Ascending aorta (tissue), 2 donors: ENCODE results near the gene TAMALIN. TPM values are rescaled to one million over a fixed set of nuclear protein-coding genes. Genes with fewer than 3 reads are reported as not detected.

Experiments
- DNase-seq, 2 donors: peaks; one replicate each; pipeline ENCODE4 v3.0.0-alpha.2; 2019; ENCODE audit warnings: low spot score in 2 of 2
- H3K27ac ChIP-seq, 2 donors: fragments of 200-600 bp; sonication (generic); one replicate each; pipeline ENCODE4 v1.5.1; 2016 to 2017; ENCODE audit warnings: mild to moderate bottlenecking in 1 of 2
- H3K27me3 ChIP-seq: fragments of 200-600 bp; sonication (generic); one replicate; pipeline ENCODE4 v1.5.1; 2017
- H3K36me3 ChIP-seq, 2 donors: fragments of 200-600 bp; sonication (generic); one replicate each; pipeline ENCODE4 v1.5.1; 2016
- H3K4me1 ChIP-seq, 2 donors: fragments of 200-600 bp; sonication (generic); one replicate each; pipeline ENCODE4 v1.5.1; 2016 to 2017; ENCODE audit warnings: mild to moderate bottlenecking in 1 of 2
- H3K4me3 ChIP-seq, 2 donors: fragments of 200-600 bp; sonication (generic); one replicate each; pipeline ENCODE4 v1.5.1; 2016 to 2017; ENCODE audit warnings: mild to moderate bottlenecking in 1 of 2
- H3K9me3 ChIP-seq, 2 donors: fragments of 200-600 bp; sonication (generic); one replicate each; pipeline ENCODE4 v1.5.1; 2016
- CTCF ChIP-seq, 3 experiments: fragments of 200-600 bp in 2 of 3; fragments of 450-650 bp in 1 of 3; sonication (generic) in 2 of 3; IDR thresholded peaks; one replicate each; pipeline ENCODE4 v1.5.1; 2016 to 2019; ENCODE audit warnings: antibody characterized with exemption in 3 of 3, mild to moderate bottlenecking in 1 of 3, moderate library complexity in 1 of 3
- intact Hi-C: fragments of 100-400 bp; cut with DNase I; formaldehyde crosslinking; loops from one replicate; pipeline ENCODE4 v1.15.1; 2023
- total RNA-seq: library from RNA; depleted of rRNA; stranded (reverse); fragments of >200 nt; gene quantifications from one replicate; pipeline ENCODE4 v1.1.0, GENCODE V29; 2016

TAMALIN gene
- total RNA-seq, 1 donor from 2014 or later = 32.6 TPM

DNA sequence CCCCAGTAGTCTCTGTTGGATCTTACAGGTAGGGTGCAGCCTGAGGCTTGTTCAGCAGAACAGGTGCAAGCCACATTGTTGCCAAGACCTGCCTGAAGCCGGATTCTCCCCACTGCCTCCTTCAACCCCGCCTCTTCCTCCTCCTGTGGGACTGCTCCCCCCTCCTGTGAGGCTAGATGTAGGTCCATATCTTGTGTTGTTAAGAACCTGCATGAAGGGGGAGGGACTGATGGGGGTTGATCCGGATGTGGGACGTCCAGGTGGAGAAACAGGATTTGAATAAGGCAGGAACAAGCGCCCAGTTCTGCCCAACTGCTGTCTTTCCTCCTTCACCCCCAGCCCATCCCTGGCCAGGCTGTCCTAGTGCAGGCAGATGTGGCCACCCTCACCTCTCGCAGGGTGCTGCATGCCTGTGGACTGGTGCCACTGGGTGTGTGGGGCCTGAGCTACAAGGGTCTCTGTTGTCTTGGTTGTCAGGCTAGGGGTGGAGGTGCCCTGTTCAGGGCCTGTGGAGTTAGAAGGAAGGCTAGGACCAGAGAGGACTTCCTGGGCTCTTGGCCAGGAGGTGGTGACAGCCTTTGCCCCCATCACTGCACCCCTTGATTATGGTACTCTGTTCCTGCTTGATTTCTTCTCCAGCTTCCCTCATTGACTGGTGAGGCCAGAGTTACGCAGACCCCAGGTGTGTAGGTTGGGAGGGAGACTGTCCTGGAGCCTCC lies 45.9 kb downstream of the TAMALIN start:
- no peak for DNase-seq
- Histone ChIP-seq H3K4me3 (peak overlapping the region; percentile 78 to 79), H3K4me1 (peaks cover 6 to 16% of the 10 kb centered on the region in 2 donors), H3K9me3 (no peaks in the 10 kb centered on the region), H3K27ac (peak overlapping the region; percentile 96 to 98), H3K36me3 (peaks cover 35 to 49% of the 10 kb centered on the region in 2 donors), H3K27me3 (no peaks in the 10 kb centered on the region)
- intact Hi-C loops = no loop called here
- no peak for TF ChIP-seq CTCF (IDR thresholded peaks at IDR 0.05)

DNA sequence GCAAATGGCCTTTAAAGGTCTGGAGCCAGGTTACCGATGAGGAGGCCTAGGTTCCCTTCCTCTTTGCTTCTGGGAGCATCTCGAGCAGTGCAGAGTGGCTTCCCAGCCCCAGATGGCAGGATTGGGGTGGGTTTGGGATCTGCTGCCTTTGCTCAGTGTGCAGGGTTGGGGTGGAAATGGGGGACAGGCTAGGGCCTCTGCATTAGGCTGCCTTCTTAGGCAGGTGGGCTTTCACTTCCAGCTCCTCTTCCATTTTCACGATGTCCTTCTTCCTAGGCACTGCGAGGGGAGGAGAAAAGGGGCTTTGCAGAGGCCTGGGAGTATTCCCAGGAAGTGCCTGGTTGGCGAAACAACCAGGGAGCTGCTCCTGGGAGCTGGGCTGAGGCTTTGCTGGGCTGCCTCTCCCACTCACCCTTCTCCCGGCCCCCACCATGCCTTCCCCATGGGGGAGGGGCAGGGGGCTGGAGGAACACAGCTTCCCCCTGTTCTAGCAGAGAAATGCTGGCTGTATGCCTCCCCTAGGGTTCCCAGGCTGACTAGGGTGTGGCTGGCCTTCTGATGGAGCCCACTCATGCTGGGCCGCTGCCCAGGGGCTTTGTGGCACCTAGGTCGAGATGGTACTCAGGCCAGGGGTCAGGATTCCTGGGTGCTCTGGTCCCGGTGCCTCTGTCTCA lies 46.9 kb downstream of the TAMALIN start:
- Histone ChIP-seq H3K36me3 (peaks cover 44 to 56% of the 10 kb centered on the region in 2 donors), H3K9me3 (no peaks in the 10 kb centered on the region), H3K4me1 (peaks cover 6 to 16% of the 10 kb centered on the region in 2 donors), H3K27ac (peak overlapping the region; percentile 96 to 98), H3K4me3 (peak overlapping the region; percentile 78 to 79), H3K27me3 (no peaks in the 10 kb centered on the region)
- intact Hi-C loops = no loop called here
- no peak for DNase-seq
- no peak for TF ChIP-seq CTCF (IDR thresholded peaks at IDR 0.05)

DNA sequence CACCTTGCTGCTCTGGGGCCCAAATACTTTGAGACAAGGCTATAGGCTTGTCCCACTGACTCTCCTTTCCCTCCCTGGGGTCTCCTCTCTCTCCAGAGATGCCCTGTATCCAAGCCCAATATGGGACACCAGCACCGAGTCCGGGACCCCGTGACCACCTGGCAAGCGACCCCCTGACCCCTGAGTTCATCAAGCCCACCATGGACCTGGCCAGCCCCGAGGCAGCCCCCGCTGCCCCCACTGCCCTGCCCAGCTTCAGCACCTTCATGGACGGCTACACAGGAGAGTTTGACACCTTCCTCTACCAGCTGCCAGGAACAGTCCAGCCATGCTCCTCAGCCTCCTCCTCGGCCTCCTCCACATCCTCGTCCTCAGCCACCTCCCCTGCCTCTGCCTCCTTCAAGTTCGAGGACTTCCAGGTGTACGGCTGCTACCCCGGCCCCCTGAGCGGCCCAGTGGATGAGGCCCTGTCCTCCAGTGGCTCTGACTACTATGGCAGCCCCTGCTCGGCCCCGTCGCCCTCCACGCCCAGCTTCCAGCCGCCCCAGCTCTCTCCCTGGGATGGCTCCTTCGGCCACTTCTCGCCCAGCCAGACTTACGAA lies 47.6 kb downstream of the TAMALIN start:
- TF ChIP-seq CTCF (IDR thresholded peaks at IDR 0.05) = no peak
- Histone ChIP-seq H3K27me3 (no peaks in the 10 kb centered on the region), H3K36me3 (peaks cover 44 to 63% of the 10 kb centered on the region in 2 donors), H3K9me3 (no peaks in the 10 kb centered on the region), H3K4me3 (peak overlapping the region; percentile 11 to 79), H3K27ac (peak overlapping the region; percentile 96 to 98), H3K4me1 (peaks cover 6 to 13% of the 10 kb centered on the region in 2 donors)
- no peak for DNase-seq
- intact Hi-C loops = no loop called here

- Histone ChIP-seq H3K27me3 (no peaks in the 10 kb centered on the region), H3K9me3 (no peaks in the 10 kb centered on the region), H3K27ac (peak overlapping the region in 1 of 2 donors; percentile 98), H3K4me1 (peaks cover 4 to 6% of the 10 kb centered on the region in 2 donors), H3K36me3 (peaks cover 44 to 67% of the 10 kb centered on the region in 2 donors), H3K4me3 (peak overlapping the region in 1 of 2 donors; percentile 79)
- no peak for TF ChIP-seq CTCF (IDR thresholded peaks at IDR 0.05)
- intact Hi-C loops = no loop called here
- DNase-seq = no peak
Observed at GRCh38 chr12:52054833-52055730, 48.3 kb downstream of the TAMALIN start.
